Skeletal muscle tissue (tissue), 5 donors: ENCODE data around the gene PPOX. TPM values are rescaled to one million over a fixed set of nuclear protein-coding genes. Genes with fewer than 3 reads are reported as not detected.

ENCODE experiments used
- H3K27ac ChIP-seq: one replicate; pipeline ENCODE4 v1.7.0; 2013; ENCODE audit warnings: mild to moderate bottlenecking, low read depth, low read length, inconsistent platforms
- H3K27me3 ChIP-seq, 3 donors: one replicate each; pipeline ENCODE4 v1.7.0; 2013; ENCODE audit warnings: low read length in 3 of 3; ENCODE audit not compliant: control insufficient read depth in 3 of 3, insufficient read depth in 3 of 3
- H3K36me3 ChIP-seq, 3 donors: one replicate each; pipeline ENCODE4 v1.7.0; 2013; ENCODE audit warnings: low read length in 3 of 3; ENCODE audit not compliant: control insufficient read depth in 3 of 3, insufficient read depth in 3 of 3
- H3K4me1 ChIP-seq, 3 donors: one replicate each; pipeline ENCODE4 v1.7.0; 2013; ENCODE audit warnings: low read length in 3 of 3, mild to moderate bottlenecking in 3 of 3; ENCODE audit not compliant: control insufficient read depth in 3 of 3, insufficient read depth in 3 of 3
- H3K4me3 ChIP-seq, 3 donors: one replicate each; pipeline ENCODE4 v1.7.0; 2013; ENCODE audit warnings: low read length in 3 of 3
- H3K9ac ChIP-seq, 3 donors: one replicate each; pipeline ENCODE4 v1.7.0; 2013; ENCODE audit warnings: low read length in 3 of 3, mild to moderate bottlenecking in 3 of 3, moderate library complexity in 2 of 3, low read depth in 1 of 3
- H3K9me3 ChIP-seq, 3 donors: one replicate each; pipeline ENCODE4 v1.7.0; 2013; ENCODE audit warnings: low read length in 3 of 3; ENCODE audit not compliant: control insufficient read depth in 3 of 3
- small RNA-seq: library from RNA; depleted of rRNA; stranded (forward); fragments of <200 nt; gene quantifications from one replicate; pipeline ENCODE3, GENCODE V24; 2014
- total RNA-seq: library from RNA; depleted of rRNA; stranded (reverse); fragments of >200 nt; gene quantifications from one replicate; pipeline ENCODE4 v1.2.3, GENCODE V29; 2014
- donor health status: Osteomylitis.

The PPOX gene
- total RNA-seq, 1 donor from 2014 or later: 13.6 TPM

DNA sequence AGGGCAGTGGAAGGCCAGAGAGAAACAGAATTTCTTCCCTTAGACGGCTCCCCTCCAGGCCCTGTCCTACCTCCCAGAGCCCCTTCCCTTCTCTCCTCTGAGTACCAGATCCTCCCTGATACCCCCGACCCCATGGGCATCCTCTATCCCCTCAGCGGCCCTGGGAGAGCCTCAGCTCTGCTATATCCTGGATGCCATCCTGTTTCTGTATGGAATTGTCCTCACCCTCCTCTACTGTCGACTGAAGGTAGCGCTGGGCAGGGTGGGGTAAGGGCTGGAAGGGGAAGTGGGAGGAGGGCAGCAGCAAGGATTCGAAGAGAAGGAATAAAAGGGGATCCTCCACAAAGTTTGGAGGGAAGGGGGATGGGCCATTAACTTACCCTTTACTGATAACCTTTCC lies 51.6 kb downstream of the PPOX start:
- H3K9ac ChIP-seq: peak overlapping the region in 1 of 3 donors; percentile 33
- no peak overlapping the region for H3K4me3 ChIP-seq
- no peaks in the 10 kb centered on the region for H3K27me3 ChIP-seq
- H3K36me3 ChIP-seq: peaks cover 17 to 22% (median 19%) of the 10 kb centered on the region in 3 donors
- H3K4me1 ChIP-seq: peaks cover 0 to 5% (median 0%) of the 10 kb centered on the region in 3 donors
- H3K9me3 ChIP-seq: no peaks in the 10 kb centered on the region
- peak overlapping the region; percentile 65 for H3K27ac ChIP-seq

DNA sequence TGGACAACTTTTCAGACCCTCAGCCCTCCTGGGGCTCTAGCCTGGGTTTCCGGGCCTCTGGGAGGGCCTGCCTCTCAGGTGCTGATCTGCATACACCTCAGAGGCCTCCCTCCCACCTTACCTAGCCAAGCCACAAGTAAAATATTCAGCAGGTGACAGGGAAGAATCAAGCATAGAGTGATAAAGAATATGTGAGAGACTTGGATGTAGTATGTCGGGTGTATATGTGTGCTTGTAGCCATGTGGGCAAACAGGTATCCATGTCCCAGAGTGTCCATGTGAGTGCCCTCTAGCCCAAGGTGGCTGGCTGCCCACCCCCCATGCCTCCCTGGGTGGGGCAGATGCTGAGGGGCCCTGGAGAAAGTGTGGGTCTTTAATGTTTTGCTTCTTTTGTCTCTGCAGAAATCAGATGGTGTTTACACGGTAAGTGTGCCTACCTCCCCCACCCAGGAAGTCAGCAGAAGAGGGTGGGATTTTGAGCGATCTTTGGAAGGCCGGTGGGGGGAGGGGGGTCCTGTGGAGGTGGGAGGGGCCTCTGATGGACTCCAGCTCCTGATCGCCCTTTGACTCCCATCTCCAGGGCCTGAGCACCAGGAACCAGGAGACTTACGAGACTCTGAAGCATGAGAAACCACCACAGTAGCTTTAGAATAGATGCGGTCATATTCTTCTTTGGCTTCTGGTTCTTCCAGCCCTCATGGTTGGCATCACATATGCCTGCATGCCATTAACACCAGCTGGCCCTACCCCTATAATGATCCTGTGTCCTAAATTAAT lies 52.3 kb downstream of the PPOX start:
- Histone ChIP-seq H3K9ac (no peak overlapping the region), H3K27me3 (no peaks in the 10 kb centered on the region), H3K27ac (no peak overlapping the region), H3K9me3 (no peaks in the 10 kb centered on the region), H3K4me1 (peaks cover 0 to 5% (median 0%) of the 10 kb centered on the region in 3 donors), H3K4me3 (no peak overlapping the region), H3K36me3 (peaks cover 11 to 16% (median 12%) of the 10 kb centered on the region in 3 donors)

DNA sequence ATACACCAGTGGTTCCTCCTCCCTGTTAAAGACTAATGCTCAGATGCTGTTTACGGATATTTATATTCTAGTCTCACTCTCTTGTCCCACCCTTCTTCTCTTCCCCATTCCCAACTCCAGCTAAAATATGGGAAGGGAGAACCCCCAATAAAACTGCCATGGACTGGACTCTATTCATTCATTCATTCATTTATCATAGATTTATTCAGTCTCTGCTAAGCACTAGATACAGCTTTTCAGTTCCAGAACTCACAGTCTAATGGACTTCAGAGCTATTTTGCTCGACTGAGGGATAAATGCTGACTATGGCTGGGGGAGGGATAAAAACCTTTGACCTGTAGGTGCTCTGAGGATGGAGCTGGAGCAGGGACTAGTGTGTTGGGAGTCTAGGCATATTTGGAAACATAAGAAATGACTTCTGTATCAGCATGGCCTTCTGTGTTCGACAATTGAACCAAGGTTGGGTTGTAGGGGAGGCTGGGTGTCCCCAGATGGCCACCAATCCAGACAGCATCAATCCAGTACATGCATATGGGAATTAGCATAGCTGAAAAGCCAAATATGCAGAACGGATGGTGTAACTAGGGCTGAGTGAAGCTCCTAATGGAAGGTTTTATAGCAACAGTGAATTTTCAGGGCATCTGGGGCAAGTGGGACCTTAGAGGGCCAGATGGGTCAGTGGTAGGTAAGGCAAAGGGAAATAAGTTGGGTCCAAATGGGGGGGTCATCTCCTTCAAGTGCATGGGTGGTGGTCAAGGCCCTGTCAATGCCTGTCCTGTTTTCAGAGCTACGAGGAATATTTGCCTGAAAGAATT lies 53.1 kb downstream of the PPOX start:
- H3K4me1 ChIP-seq: peaks cover 0 to 5% (median 0%) of the 10 kb centered on the region in 3 donors
- no peaks in the 10 kb centered on the region for H3K27me3 ChIP-seq
- no peak overlapping the region for H3K9ac ChIP-seq
- peaks cover 3 to 8% (median 4%) of the 10 kb centered on the region in 3 donors for H3K36me3 ChIP-seq
- no peaks in the 10 kb centered on the region for H3K9me3 ChIP-seq
- no peak overlapping the region for H3K27ac ChIP-seq
- H3K4me3 ChIP-seq: no peak overlapping the region

DNA sequence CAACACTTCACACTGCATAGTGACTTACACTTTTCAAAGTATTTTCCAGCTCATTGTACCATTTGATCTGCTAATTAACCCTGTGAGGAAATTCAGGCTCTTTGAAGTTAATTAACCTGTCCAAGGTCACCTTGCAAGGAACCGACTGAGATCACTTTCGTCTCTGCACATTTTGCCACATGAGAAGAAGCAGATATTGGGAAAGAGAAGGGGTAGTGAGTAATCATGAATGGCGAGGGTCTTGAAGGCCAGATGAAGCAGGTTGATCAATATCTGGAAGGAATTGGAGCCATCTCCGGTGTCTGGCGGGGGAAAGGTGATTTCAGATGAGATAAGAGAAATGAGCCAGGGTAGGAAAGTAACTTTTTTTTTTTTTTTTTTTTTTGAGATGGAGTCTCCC lies 53.8 kb downstream of the PPOX start:
- no peak overlapping the region for H3K4me3 ChIP-seq

More for the DNA sequence above, 53.8 kb downstream of the PPOX start:
- H3K4me1 ChIP-seq: peaks cover 0 to 5% (median under 1%) of the 10 kb centered on the region in 3 donors
- no peak overlapping the region for H3K9ac ChIP-seq
- peaks cover 0 to 3% (median 3%) of the 10 kb centered on the region in 3 donors for H3K36me3 ChIP-seq
- no peaks in the 10 kb centered on the region for H3K27me3 ChIP-seq
- H3K9me3 ChIP-seq: no peaks in the 10 kb centered on the region
- H3K27ac ChIP-seq: no peak overlapping the region

Small RNAs within 50 kb of the gene (small RNA-seq; reads per million reads assigned to genes)
- gene RF01225: not detected

Other genes starting within 250 kb of the PPOX start
- gene ITLN2, start 211.6 kb upstream of the PPOX start, total RNA-seq: not detected
- gene F11R, start 145.3 kb upstream of the PPOX start, total RNA-seq: 10.4 TPM
- 27.7 TPM for gene TSTD1, start 127.5 kb upstream of the PPOX start, total RNA-seq
- 66.3 TPM for gene USF1, start 120.4 kb upstream of the PPOX start, total RNA-seq
- 4.2 TPM for gene ARHGAP30, start 96.5 kb upstream of the PPOX start, total RNA-seq
- gene NECTIN4, start 76.9 kb upstream of the PPOX start, total RNA-seq: not detected
- not detected for gene KLHDC9, start 68.1 kb upstream of the PPOX start, total RNA-seq
- 36.5 TPM for gene PFDN2, start 48.4 kb upstream of the PPOX start, total RNA-seq
- 16.2 TPM for gene NIT1, start 48.3 kb upstream of the PPOX start, total RNA-seq
- 19.8 TPM for gene DEDD, start 33.8 kb upstream of the PPOX start, total RNA-seq
- gene UFC1, start 12.4 kb upstream of the PPOX start, total RNA-seq: 133 TPM
- 6.8 TPM for gene USP21, start 6.9 kb upstream of the PPOX start, total RNA-seq
- gene B4GALT3, start 11.1 kb downstream of the PPOX start, total RNA-seq: 11.0 TPM
- 4.7 TPM for gene ADAMTS4, start 32.6 kb downstream of the PPOX start, total RNA-seq
- gene NDUFS2, start 35.9 kb downstream of the PPOX start, total RNA-seq: 147 TPM
- 16.2 TPM for gene FCER1G, start 48.9 kb downstream of the PPOX start, total RNA-seq
- gene APOA2, start 57.2 kb downstream of the PPOX start, total RNA-seq: 6.8 TPM
- gene TOMM40L, start 59.6 kb downstream of the PPOX start, total RNA-seq: 10.4 TPM
- gene NR1I3, start 71.8 kb downstream of the PPOX start, total RNA-seq: not detected
- gene PCP4L1, start 92.3 kb downstream of the PPOX start, total RNA-seq: 0.52 TPM
- gene MPZ, start 143.5 kb downstream of the PPOX start, total RNA-seq: 63.7 TPM
- 18.3 TPM for gene SDHC, start 148.0 kb downstream of the PPOX start, total RNA-seq
- gene CFAP126, start 201.4 kb downstream of the PPOX start, total RNA-seq: not detected